Activated naive CD4-positive, alpha-beta T cell treated with anti-CD3 and anti-CD28 coated beads, Interleukin-2, amount 50 U/mL, for 24 hours (primary cell): ENCODE data around the gene ADGRF5.

Experiments
- H3K27ac Mint-ChIP-seq: one replicate; pipeline ENCODE4 v1.8.0; 2021; ENCODE audit warnings: mild to moderate bottlenecking, mixed read lengths
- H3K27me3 Mint-ChIP-seq: one replicate; pipeline ENCODE4 v1.8.0; 2021; ENCODE audit warnings: mixed read lengths
- H3K36me3 Mint-ChIP-seq: one replicate; pipeline ENCODE4 v1.8.0; 2021; ENCODE audit warnings: mixed read lengths
- H3K4me1 Mint-ChIP-seq: one replicate; pipeline ENCODE4 v1.8.0; 2021; ENCODE audit warnings: mixed read lengths
- H3K4me3 Mint-ChIP-seq: one replicate; pipeline ENCODE4 v1.8.0; 2021; ENCODE audit warnings: mild to moderate bottlenecking, mixed read lengths
- H3K9me3 Mint-ChIP-seq: one replicate; pipeline ENCODE4 v1.8.0; 2021; ENCODE audit warnings: mixed read lengths

Gene ADGRF5

DNA sequence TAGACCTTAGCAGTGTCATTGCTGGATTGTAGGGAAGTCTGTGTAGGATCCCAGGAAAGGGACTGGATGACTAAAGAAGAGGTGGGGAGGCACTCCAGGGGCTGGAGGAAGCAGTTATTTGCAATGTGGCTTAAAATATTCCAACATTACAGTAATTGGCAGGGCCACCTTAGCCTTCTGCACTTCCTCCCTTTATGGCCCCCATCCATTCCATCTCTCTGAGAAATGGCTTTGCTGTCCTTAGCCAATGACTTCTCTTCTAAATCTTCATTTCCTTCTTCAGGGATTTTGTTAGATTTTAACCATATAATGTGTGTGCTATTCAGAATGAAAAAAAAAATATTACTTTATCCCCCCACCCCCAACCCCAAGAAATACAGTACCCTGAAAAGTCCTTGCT is 6.4 kb downstream of the ADGRF5 start:
- Mint-ChIP-seq H3K36me3 (no peaks in the 10 kb centered on the region), H3K4me3 (no peak overlapping the region), H3K27ac (no peak overlapping the region), H3K27me3 (no peaks in the 10 kb centered on the region), H3K9me3 (peaks cover 6% of the 10 kb centered on the region), H3K4me1 (no peaks in the 10 kb centered on the region)

DNA sequence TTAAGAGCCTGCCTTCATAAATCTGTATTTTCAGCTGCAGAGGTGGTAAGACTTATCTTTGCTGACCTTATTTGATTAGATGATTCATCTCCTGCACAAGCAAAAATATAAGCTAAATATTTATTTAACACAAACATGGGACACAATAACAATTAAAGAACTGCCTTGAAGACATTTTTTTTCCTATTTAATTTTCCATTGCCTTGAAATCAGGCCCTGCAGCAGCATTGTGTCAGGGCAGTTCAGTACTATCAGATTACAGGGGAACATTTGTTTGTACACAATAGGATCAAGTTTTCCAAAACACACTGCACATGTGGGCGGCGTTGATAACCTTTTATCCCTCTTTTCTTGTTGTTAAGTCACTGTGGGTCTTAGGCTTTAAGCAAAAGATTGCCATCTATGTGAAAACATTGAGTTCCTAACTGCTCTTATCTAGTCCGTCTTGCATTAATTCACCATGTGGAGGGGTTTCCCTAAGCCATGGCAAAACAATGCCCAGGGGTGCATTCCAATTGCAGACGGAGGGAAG is 7.4 kb downstream of the ADGRF5 start:
- Mint-ChIP-seq H3K36me3 (no peaks in the 10 kb centered on the region), H3K27me3 (no peaks in the 10 kb centered on the region), H3K4me1 (no peaks in the 10 kb centered on the region), H3K27ac (no peak overlapping the region), H3K4me3 (no peak overlapping the region), H3K9me3 (peaks cover 6% of the 10 kb centered on the region)

DNA sequence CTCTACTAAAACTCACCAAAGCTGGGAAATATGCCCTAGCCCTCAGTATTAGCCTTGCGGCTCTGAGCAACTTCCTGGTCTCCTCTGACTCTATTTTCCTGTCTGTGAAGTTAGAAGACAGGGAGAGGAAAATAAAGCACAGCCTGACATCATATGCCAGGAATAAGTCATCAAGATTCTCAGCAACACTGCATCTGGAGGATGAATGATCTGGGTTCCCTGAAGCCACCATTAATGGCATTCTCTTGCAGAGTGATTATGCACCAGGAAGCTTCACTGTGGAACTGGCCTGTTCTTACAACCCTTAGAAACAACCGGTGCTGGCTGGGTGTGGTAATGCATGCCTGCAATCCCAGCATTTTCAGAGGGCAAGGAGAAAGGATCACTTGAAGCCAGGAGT is 12.4 kb downstream of the ADGRF5 start:
- H3K4me3 Mint-ChIP-seq: no peak overlapping the region
- H3K36me3 Mint-ChIP-seq: no peaks in the 10 kb centered on the region
- H3K27me3 Mint-ChIP-seq: no peaks in the 10 kb centered on the region
- no peaks in the 10 kb centered on the region for H3K4me1 Mint-ChIP-seq
- H3K27ac Mint-ChIP-seq: no peak overlapping the region
- H3K9me3 Mint-ChIP-seq: no peaks in the 10 kb centered on the region

DNA sequence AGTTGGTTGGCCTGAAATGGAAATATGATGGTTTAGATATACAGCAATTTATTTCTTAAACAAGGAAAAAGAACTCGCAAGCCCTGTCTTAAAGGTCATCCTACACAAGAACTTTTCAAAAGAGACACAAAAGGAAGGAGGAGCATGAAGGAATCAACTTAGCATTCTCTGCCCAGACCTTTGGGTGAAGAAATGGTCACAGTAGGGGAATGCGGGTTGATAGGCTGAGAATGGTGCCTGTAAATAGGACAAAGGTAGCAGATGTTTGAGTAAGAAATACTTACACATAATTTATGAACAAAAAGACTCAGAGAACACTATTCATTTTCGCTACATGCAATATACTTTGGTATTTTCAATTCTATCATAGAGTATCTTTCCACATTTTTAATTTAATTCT is 15.0 kb downstream of the ADGRF5 start:
- Mint-ChIP-seq H3K4me1 (no peaks in the 10 kb centered on the region), H3K9me3 (no peaks in the 10 kb centered on the region), H3K27ac (no peak overlapping the region), H3K27me3 (peaks cover 4% of the 10 kb centered on the region), H3K36me3 (no peaks in the 10 kb centered on the region), H3K4me3 (no peak overlapping the region)

DNA sequence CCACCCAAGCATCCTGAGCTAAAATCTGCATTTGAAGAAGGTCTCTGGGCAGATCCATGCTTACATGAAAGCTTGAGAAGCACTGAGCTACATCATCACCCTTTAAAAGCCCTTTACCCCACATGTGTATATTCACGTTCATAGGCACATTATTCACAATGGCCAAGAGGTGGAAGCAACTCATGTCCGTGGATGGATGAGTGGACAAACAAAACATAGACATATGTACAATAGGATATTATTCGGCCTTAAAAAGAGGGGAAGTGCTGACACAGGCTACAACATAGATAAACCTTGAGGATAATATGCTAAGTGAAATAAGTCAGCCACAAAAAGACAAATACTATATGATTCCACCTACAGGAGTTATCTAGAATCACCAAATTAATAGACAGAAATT is 17.6 kb downstream of the ADGRF5 start:
- Mint-ChIP-seq H3K27me3 (peaks cover 6% of the 10 kb centered on the region), H3K4me1 (no peaks in the 10 kb centered on the region), H3K9me3 (no peaks in the 10 kb centered on the region), H3K36me3 (no peaks in the 10 kb centered on the region), H3K4me3 (no peak overlapping the region), H3K27ac (no peak overlapping the region)

DNA sequence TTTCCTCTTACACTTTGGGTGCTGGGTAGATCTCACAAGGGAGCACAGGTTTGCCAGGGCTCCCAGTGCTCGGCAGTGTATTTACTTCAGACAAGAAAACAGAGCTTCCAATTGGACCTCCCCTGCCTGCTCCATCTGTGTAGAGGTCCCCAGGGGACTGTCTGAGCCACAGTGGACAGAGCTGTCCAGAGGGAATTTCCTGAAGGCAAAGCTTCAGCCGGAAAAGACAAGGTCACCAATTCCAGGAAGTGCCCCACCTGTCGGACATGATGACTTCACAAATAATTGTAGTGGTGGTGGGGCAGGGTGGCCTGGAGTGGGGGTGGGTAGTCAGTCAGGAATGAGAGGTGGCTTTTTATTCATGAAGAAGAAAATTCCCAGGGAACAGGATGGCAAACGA is 18.6 kb downstream of the ADGRF5 start:
- Mint-ChIP-seq H3K4me1 (no peaks in the 10 kb centered on the region), H3K27me3 (peaks cover 12% of the 10 kb centered on the region), H3K9me3 (no peaks in the 10 kb centered on the region), H3K27ac (no peak overlapping the region), H3K36me3 (no peaks in the 10 kb centered on the region), H3K4me3 (no peak overlapping the region)

DNA sequence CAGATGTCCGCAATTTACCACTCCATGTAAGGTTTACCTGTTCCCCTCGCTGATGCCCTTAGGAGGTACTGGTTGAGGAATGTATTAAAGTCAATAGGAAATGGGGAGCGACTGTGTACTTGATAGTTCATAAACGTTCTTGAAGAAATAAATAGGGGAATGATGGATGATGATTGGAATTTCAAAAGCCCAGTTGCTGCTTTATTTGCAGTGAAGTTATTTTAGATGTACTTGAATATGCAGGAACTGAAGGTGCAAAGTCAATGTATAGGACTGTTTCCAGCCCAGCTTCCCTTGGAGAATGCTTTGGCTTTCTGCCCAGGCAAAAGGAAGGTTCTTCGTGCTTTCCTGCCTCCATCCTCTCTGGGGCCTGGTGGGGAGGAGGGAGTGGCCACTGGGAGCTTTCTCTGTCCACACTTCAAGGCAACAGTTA is 19.8 kb downstream of the ADGRF5 start:
- Mint-ChIP-seq H3K27me3 (peaks cover 12% of the 10 kb centered on the region), H3K27ac (no peak overlapping the region), H3K36me3 (no peaks in the 10 kb centered on the region), H3K9me3 (no peaks in the 10 kb centered on the region), H3K4me3 (no peak overlapping the region), H3K4me1 (no peaks in the 10 kb centered on the region)

DNA sequence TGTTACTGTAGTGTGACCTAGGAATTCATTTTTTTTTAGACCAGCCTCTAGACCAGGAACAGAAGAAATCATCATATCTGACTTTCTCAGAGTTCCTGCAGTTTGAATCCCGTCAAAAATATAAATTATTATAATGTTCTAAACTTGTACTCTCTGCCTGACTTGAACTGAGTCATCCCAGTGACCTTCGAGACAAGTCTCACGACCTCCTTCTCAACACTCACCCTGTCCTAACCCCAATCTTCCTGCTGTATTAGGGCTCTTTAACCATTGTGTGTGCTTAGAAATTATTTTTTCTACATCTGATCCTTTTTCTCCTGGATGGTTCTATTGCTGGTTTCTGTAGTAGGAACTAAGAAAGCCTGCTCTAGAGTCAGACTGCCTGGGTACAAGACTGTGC is 21.5 kb downstream of the ADGRF5 start:
- H3K9me3 Mint-ChIP-seq: no peaks in the 10 kb centered on the region
- no peaks in the 10 kb centered on the region for H3K4me1 Mint-ChIP-seq
- H3K27me3 Mint-ChIP-seq: peaks cover 12% of the 10 kb centered on the region
- no peak overlapping the region for H3K4me3 Mint-ChIP-seq
- H3K27ac Mint-ChIP-seq: no peak overlapping the region
- H3K36me3 Mint-ChIP-seq: no peaks in the 10 kb centered on the region

DNA sequence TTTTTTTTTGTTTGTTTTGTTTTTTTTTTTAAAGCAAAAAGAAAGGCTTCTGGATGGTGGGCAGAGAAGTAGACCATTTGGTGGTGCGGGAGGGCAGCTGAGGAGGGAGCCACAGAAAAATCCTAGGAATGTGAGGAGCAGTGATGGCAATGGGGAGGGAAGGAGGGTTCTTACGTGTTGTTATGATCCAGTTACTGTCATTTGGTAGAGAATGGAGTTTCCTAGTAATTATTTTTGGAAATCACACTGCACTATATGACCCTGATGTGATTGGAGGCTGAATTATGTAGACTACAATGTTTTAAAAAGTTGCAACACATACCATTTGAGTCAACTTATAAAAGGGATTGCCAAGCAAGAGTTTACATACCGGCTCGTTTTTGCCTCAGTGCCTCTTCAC is 22.1 kb downstream of the ADGRF5 start:
- no peak overlapping the region for H3K27ac Mint-ChIP-seq
- H3K4me1 Mint-ChIP-seq: no peaks in the 10 kb centered on the region
- peaks cover 12% of the 10 kb centered on the region for H3K27me3 Mint-ChIP-seq
- H3K4me3 Mint-ChIP-seq: no peak overlapping the region
- no peaks in the 10 kb centered on the region for H3K9me3 Mint-ChIP-seq
- no peaks in the 10 kb centered on the region for H3K36me3 Mint-ChIP-seq

DNA sequence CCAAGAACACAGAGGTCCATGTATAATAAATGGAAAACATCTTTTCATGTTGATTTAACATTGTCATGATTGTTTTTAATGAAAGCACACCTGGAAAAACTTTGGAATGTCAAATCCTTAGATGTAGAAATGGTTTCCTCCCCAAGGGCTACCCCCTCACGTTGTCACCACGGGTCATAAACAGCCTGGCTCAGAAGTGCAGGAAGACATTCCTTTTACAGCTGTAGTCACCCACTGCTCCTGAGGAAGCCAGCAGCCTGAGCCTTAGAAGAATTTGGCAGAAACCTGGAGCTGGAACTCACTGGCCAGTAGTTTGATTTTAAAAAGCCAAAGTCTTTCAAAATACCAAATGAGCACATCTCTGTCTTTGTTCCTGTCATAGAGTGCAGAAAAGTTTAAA is 23.7 kb downstream of the ADGRF5 start:
- Mint-ChIP-seq H3K27me3 (peaks cover 11% of the 10 kb centered on the region), H3K27ac (no peak overlapping the region), H3K4me3 (no peak overlapping the region), H3K9me3 (no peaks in the 10 kb centered on the region), H3K36me3 (no peaks in the 10 kb centered on the region), H3K4me1 (no peaks in the 10 kb centered on the region)

DNA sequence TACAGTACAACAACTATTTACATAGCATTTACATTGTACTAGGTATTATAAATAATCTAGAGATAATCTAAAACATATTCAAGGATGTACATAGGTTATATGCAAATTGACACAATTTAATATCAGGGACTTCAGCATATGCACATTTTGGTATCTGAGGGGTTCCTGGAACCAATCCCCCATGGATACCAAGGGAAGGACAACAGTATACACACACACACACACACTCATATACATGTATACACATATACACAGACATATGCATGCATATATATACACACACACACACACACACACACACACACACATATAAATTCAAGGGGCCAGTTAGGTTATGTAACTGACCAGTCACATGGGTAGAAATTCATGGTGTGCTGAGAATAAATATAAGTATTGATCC is 24.9 kb downstream of the ADGRF5 start:
- Mint-ChIP-seq H3K27me3 (peaks cover 10% of the 10 kb centered on the region), H3K4me3 (no peak overlapping the region), H3K36me3 (no peaks in the 10 kb centered on the region), H3K27ac (no peak overlapping the region), H3K9me3 (no peaks in the 10 kb centered on the region), H3K4me1 (no peaks in the 10 kb centered on the region)

DNA sequence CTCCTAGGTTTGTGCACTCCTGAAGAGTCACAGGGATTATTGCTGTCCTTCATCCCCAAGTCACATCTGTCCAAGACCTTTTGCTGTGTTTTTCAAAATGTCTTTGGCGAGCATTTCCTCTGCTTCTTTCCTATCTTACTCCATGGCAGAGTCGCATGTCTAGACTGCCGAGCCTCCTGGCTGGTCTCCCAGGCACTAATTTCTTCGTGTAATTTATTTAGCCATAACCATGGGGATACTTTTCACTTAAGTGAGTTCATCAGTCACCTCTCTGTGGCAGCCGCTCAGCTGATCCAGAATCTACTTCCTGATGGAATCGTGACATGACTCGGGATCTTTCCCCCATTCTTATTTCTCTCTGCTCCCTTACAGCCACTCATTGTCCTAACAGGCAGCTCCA is 25.8 kb downstream of the ADGRF5 start:
- Mint-ChIP-seq H3K4me1 (no peaks in the 10 kb centered on the region), H3K4me3 (no peak overlapping the region), H3K9me3 (no peaks in the 10 kb centered on the region), H3K36me3 (no peaks in the 10 kb centered on the region), H3K27ac (no peak overlapping the region), H3K27me3 (peaks cover 7% of the 10 kb centered on the region)

DNA sequence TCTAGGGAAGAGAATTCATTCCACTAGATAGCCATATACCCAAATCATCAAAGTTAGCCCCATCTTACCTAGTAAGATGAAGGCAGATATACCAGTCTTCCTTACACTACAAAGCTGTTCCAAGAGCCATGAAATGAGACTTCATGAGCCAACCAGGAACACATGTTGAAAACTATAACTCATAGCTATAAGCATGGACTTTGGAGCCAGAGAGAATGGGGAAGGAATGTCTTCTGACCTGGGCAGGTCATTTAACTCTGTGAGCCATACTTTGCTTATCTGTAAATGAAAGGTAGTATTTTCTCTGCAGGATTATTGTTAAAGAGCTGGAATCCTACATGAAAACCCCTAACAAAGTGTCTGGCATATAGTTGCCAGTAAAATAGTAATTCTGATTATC is 27.3 kb downstream of the ADGRF5 start:
- Mint-ChIP-seq H3K36me3 (no peaks in the 10 kb centered on the region), H3K4me3 (no peak overlapping the region), H3K27me3 (peaks cover 7% of the 10 kb centered on the region), H3K9me3 (no peaks in the 10 kb centered on the region), H3K27ac (no peak overlapping the region), H3K4me1 (no peaks in the 10 kb centered on the region)

DNA sequence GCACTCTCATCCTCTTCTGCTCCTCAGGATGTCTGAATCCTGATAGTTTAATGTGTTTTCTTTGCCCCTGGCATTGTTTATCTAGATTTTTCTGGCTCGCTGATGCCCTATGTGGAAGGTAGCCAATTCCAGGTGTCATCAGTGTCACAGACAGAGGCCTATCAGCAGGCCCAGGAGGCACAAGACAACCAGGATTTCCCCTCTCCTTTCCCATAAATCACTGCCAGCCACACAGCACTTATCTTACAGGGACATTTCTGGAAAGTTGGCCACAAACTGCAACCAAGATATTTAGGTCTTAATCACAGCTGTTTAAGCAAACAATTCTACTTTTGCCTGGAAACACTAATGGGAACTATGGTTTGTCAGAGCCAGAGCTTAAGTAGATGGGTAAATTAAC is 28.1 kb downstream of the ADGRF5 start:
- no peaks in the 10 kb centered on the region for H3K4me1 Mint-ChIP-seq
- H3K9me3 Mint-ChIP-seq: no peaks in the 10 kb centered on the region
- H3K36me3 Mint-ChIP-seq: no peaks in the 10 kb centered on the region
- H3K4me3 Mint-ChIP-seq: no peak overlapping the region
- H3K27me3 Mint-ChIP-seq: peaks cover 4% of the 10 kb centered on the region
- no peak overlapping the region for H3K27ac Mint-ChIP-seq

DNA sequence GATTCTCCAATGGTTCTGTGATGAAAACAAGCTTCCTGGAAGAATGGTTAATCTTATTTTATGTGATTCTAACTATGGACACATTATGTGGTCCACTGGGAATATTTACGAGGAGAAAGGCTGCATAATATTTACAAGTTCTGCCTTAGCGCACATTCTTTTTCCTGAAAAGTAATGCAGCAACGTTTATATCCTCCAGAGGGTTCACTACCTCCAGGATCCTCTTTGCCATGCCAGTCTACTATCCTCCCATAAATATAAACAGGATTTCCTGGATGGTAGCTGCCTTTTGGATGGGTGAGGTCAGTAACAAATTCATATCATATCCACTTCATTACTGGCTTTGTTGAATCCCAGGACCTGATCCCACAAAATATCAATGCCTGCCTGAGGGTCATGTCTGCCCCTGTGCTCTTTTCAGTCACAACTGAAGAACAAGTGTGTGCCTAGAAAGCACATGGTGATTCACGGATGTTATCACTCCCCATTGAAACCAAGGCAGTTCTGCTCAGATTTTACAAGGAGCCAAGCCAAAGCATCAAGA is 30.4 kb downstream of the ADGRF5 start:
- Mint-ChIP-seq H3K9me3 (no peaks in the 10 kb centered on the region), H3K27me3 (peaks cover 3% of the 10 kb centered on the region), H3K27ac (no peak overlapping the region), H3K36me3 (no peaks in the 10 kb centered on the region), H3K4me1 (no peaks in the 10 kb centered on the region), H3K4me3 (no peak overlapping the region)

DNA sequence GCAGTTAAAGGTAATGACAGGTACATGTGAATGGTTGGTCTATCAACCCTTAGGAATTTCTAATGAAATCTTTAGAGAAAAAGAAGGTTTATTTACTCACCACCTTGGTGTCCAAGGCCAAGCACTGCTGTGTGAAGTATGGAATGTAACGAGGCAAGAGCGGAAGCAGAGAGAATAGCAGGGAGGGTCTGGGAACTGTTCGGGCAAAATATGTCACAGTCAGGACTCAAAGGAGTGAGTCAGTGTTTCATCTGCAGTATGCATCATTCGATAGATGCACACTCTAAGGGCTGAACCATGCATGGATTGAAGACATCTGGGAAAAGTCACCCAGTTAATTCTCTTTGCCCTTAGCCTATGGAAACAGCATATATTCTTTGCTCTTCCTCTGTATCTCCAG is 33.2 kb downstream of the ADGRF5 start:
- H3K27ac Mint-ChIP-seq: no peak overlapping the region
- H3K4me3 Mint-ChIP-seq: no peak overlapping the region
- H3K4me1 Mint-ChIP-seq: no peaks in the 10 kb centered on the region
- no peaks in the 10 kb centered on the region for H3K36me3 Mint-ChIP-seq
- peaks cover 3% of the 10 kb centered on the region for H3K27me3 Mint-ChIP-seq
- no peaks in the 10 kb centered on the region for H3K9me3 Mint-ChIP-seq

DNA sequence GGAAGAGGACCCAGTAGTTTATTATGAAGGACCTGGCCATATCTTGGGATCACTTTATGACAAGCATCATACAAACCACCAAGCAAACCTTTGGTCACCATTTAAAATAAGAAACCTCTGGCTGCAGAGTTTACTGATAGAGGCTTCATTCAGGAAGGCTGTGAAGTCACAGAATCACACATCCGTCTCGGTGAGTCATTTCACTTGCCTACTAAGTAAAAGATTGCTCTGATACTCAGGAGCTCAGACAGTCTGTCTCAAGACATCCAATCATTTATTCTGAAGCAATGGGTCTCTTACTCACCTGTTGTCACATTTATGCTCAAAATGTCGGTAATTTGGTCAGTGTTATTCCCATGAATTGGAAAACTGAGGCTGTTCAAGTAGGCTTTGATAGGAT is 33.7 kb downstream of the ADGRF5 start:
- H3K36me3 Mint-ChIP-seq: no peaks in the 10 kb centered on the region
- H3K4me1 Mint-ChIP-seq: no peaks in the 10 kb centered on the region
- no peak overlapping the region for H3K27ac Mint-ChIP-seq
- H3K4me3 Mint-ChIP-seq: no peak overlapping the region
- peaks cover 3% of the 10 kb centered on the region for H3K27me3 Mint-ChIP-seq
- H3K9me3 Mint-ChIP-seq: no peaks in the 10 kb centered on the region
